ENCODE data around the gene BICDL2.

The BICDL2 gene

GRCh38 chr16:3023415-3023668, 13.4 kb downstream of the BICDL2 start:
- DNase-seq: peak; percentile 73

- DNase-seq: no peak
Observed at GRCh38 chr16:3022684-3023414, 13.9 kb downstream of the BICDL2 start.

- DNase-seq: peak; percentile 78
Observed at GRCh38 chr16:3022208-3022683, 14.5 kb downstream of the BICDL2 start.

- peak; percentile 78 for DNase-seq
Observed at GRCh38 chr16:3021449-3022207, 15.1 kb downstream of the BICDL2 start.

- peak; percentile 58 for DNase-seq
Observed at GRCh38 chr16:3020604-3021448, 15.9 kb downstream of the BICDL2 start.

- DNase-seq: peak; percentile 79
Observed at GRCh38 chr16:3020247-3020603, 16.5 kb downstream of the BICDL2 start, which contains the start of gene TNFRSF12A. Gene TNFRSF12A (plus strand): TSS chr16:3020368. CDS start chr16:3020398, 30 bp downstream.

GRCh38 chr16:3019594-3020246, 17.0 kb downstream of the BICDL2 start:
- DNase-seq: no peak

- peak; percentile 66 for DNase-seq
Observed at GRCh38 chr16:3017794-3018506, 18.8 kb downstream of the BICDL2 start, which contains the start of gene CLDN6. Gene CLDN6 (minus strand): TSS chr16:3018183. CDS start chr16:3016021, 2,162 bp downstream.

- no peak for DNase-seq
Observed at GRCh38 chr16:3017344-3017743, 19.4 kb downstream of the BICDL2 start.

GRCh38 chr16:3015865-3016521, 20.8 kb downstream of the BICDL2 start:
- peak; percentile 70 for DNase-seq

GRCh38 chr16:3014971-3015370, 21.8 kb downstream of the BICDL2 start:
- no peak for DNase-seq

- DNase-seq: no peak
Observed at GRCh38 chr16:3013998-3014690, 22.6 kb downstream of the BICDL2 start.

- no peak for DNase-seq
Observed at GRCh38 chr16:3013491-3013951, 23.2 kb downstream of the BICDL2 start.

- DNase-seq: no peak
Observed at GRCh38 chr16:3012828-3013420, 23.8 kb downstream of the BICDL2 start, which contains the start of gene CLDN9. Gene CLDN9 (plus strand): TSS chr16:3012923. CDS start chr16:3013363, 440 bp downstream.

- no peak for DNase-seq
Observed at GRCh38 chr16:3012246-3012645, 24.5 kb downstream of the BICDL2 start.

- no peak for DNase-seq
Observed at GRCh38 chr16:3010510-3010909, 26.2 kb downstream of the BICDL2 start.

GRCh38 chr16:3009568-3010390, 27.0 kb downstream of the BICDL2 start:
- DNase-seq: no peak

GRCh38 chr16:3008690-3009037, 28.1 kb downstream of the BICDL2 start:
- DNase-seq: no peak

GRCh38 chr16:3007957-3008689, 28.6 kb downstream of the BICDL2 start:
- peak; percentile 28 for DNase-seq
